ENCODE data around the gene NDUFAF2.

Gene NDUFAF2

DNA sequence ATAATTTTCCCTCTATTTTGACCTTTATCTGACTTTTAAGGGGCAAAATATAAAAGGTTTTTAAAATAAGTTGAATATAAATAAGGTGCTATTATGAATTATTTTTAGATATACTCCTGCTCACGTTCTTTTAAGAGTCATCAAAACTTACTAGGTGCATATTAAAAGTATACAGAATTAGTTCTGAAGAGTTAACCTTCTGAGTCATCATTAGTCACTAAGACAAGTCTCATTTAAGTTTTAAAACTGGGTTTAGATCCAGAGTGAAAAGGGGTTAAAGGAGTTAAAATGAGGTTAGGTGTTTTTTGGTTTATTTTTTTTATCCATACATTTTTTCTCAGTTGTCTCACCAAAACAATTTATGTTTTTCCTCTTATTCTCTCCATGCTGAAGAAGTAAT lies 175.5 kb downstream of the NDUFAF2 start:
- no peak for DNase-seq (ENCODE audit: low read depth in 3 of 3)

DNA sequence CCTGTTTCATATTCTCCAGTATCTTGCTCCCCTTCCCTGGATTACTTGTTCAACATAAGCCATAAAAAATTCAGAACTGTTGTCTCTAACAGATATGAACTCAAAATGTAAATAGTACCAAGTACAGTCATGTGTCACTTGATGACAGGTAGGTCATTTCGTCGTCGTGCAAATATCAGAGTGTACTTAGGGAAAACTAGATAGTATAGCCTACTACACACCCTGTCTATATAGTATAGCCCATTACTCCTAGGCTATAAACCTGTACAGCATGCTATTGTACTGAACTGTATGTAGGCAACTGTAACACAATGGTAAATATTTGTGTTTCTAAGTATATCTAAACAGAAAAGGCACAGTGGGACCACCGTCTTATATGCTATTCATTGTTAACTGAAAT lies 178.1 kb downstream of the NDUFAF2 start:
- DNase-seq (ENCODE audit: low read depth in 3 of 3), result no peak

DNA sequence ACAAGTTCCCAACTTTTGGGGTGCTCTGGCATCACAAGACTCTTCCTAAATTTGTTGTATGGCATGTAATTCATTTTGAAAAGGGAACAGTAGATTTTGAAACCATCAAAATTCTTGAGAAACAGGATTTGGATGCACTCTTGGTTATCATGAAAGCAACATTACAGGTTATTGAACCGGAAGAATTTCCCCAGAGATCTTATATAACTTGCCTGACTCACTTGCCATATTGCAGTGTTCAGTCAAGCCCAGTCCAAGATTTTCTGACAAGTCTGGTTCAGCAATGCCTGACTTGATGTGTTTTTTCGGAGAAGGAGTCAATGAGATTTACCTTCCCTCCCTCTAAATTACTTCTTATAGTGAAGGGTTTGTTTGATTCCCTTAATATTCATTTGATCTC lies 185.3 kb downstream of the NDUFAF2 start:
- no peak for DNase-seq (ENCODE audit: low read depth in 3 of 3)

DNA sequence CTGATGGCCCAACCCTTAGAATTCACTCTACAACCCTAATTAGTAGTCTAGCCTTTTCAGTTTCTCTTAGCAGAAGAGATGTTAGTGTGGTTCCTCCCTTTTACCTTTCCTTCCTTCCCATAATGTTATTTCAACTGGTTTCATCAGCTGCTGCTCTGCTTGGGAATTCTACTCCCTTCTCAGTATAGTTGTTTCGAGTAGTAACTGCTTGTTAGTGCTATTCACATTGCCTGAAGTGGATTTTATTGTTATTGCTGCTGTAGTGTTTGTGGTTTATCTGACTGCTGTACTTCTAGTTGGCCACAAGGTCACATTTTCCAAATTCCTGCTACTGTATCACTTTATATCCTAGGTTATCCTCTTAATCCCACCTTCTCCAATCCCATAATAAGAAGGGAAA lies 187.6 kb downstream of the NDUFAF2 start:
- no peak for DNase-seq (ENCODE audit: low read depth in 3 of 3)

DNA sequence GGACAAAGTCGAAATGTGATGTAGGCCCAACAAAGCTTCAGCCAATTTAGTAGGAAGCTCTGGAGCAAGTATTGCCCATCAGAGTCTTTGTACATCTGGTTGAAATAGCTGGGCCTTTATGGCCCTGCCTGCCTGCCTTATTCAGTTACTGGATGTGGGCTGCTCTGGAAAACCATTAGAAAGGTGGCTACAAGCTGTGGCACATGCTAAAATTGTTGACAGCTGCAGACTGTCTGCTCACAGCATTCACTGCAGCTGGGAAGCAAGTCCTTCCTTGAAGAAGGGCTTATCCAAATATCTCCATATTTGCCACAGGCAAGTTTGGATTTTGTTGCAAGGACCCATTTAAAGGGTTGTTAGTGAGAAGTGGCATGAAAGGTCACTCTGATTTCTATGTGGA lies 192.8 kb downstream of the NDUFAF2 start:
- DNase-seq (ENCODE audit: low read depth in 3 of 3), result no peak

DNA sequence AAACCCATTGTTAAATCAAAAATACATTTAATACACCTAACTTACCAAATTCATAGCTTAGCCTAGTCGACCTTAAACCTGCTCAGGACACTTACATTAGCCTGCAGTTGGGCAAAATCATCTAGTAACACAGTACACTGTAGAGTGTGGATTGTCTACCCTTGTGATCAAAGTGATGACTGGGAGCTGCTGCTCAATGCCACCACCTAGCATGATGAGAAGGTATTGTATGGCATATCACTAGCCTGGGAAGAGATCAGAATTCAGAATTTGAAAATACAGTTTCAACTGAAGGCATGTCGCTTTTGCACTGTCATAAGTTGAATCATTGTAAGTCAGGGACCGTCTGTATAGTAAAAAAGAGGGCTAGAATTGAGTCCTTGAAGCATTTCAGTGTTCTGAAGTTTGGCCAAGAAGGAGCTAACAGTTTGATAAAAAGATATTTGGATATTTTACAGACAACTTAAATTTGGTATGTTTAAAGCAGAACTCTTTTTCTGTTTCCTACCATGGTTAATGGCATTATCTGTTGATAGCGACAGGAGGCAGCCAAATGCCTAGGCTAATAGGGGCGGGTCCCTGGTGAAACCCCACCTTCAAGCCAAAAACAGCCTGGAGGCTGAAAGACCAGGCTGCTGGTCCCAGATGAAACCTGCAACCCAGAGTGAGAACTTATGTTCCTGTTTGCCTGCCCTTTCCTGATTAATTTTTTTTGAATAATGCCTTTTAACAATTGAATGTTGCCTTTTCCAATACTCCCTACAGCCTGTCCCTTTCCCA lies 194.3 kb downstream of the NDUFAF2 start:
- no peak for DNase-seq (ENCODE audit: low read depth in 3 of 3)

DNA sequence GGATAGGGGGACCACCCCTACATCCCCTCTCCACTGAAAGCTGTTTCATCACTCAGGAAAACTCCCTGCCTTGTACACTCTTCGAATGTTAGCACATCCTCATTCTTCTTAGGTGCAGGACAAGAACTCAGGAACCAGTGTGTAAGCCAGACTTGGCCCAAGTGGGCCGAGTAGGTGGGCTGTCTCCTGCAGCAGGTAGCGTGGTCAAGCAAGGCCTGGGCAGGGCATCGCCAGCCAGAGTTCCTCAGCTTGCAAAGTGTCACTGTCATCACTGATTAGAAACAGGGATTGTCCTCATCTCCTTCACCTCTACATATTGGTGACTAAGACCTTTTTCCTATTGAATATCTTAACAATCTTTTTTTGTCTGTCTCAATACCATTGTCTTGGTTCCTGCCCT lies 194.9 kb downstream of the NDUFAF2 start:
- no peak for DNase-seq (ENCODE audit: low read depth in 3 of 3)

DNA sequence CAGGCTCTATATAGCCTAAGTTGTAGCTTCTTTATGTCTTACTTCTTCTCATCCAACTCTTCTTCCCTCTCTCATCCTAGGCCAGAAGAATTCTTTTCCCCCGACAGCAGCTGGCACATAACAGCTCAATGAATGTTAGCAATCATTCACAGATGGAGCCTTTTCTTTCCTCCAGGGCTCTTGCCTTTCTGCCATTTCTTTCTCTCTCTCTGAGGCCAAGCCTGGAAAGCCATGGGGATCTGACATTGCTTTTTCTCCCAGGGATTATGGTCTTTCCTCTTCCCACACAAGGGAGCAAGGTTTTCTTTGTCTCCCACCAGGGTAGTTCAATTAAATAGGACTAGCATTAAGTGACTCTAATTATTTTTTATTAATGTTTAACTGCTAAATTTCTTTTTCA lies 196.8 kb downstream of the NDUFAF2 start:
- DNase-seq (ENCODE audit: low read depth in 3 of 3), result no peak

DNA sequence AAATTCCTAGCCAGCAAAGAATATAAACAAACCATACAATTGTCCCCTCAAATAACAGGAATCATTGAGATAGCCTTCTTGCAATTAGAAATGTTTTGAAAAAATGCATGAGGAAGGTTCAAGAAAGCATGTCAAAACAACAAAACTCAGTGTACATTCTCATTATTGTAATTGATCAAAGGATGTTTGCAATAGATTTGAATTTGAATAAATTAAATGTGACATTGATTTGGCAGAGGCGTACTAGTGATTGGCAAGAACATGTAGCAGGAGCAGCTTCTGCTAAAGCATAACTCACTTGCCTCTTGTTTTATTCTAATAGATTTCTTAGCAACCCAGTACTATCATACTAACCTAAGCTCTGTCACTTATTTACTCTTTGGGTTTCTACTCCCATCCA lies 197.4 kb downstream of the NDUFAF2 start:
- no peak for DNase-seq (ENCODE audit: low read depth in 3 of 3)

DNA sequence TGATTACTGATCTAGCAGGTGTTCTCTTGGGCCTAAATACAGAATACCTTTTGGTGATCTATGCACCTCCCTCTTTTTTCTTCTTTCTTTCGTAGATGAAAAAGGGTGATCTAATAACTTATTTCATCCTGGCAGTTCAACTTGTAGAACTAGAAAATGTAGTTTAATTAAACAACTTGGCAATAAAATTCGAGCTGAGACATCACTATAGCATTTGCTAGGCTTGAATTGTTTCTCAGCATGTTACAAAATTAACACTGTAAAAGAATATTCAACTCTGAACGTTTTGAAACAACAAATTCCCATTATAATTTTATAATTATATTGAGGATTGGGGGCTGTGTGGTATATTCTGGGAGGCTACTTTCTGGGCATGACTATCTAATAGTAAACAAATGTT lies 197.8 kb downstream of the NDUFAF2 start:
- DNase-seq (ENCODE audit: low read depth in 3 of 3), result no peak

DNA sequence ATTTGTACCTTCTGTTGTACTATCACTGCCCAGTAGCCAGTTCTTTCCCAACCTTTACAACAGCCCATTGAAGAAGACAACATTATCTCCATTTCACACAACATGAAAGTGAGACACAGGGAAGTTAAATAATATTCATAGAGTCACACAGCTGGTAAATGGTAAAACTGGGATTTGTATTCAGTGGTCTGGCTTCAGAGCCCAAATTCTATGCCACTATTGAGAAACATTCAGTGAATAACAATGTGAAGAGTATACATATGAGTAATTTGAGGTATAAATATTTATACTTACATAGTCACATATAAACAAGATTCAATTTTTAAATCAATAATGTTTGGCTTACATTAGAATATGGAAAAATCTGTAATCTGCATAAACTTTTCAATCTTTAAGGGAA lies 203.5 kb downstream of the NDUFAF2 start:
- no peak for DNase-seq (ENCODE audit: low read depth in 3 of 3)

DNA sequence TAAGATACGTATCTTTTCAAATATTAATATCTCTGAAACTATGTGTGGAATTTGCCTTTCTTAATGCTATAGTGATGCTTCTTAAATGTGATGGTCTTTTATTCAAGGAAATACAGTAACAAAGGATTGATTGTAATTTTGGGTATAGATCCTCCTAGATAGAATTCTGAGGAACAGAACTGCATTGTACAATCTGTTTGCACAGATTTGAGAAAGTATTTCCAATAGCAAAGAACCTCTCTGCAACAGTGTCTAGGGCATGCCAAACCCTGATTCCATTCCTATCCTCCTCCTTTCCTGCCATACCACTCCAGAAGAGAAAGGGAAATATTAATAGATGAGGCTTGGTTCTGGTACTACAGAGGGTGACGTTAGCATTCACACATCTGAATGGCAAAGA lies 206.9 kb downstream of the NDUFAF2 start:
- no peak for DNase-seq (ENCODE audit: low read depth in 3 of 3)

DNA sequence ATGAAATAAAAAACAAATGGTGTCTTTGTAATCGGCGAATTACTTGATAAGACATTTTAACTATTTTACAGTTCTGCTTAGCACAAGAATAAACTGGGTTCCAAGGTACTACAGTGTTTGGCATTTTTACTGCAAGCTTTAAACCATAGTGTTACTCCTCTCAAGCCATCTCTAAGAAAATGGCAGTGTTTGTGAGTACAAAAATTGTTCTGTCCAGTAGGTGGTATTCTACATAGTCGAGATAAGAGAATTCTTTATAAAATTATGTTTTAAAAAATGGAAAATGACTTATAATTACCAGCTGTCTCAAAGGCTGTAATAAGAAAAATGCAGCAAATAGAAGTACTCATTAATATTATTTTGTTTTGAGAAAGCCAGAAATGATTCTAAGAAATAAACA lies 214.1 kb downstream of the NDUFAF2 start:
- no peak for DNase-seq (ENCODE audit: low read depth in 3 of 3)

DNA sequence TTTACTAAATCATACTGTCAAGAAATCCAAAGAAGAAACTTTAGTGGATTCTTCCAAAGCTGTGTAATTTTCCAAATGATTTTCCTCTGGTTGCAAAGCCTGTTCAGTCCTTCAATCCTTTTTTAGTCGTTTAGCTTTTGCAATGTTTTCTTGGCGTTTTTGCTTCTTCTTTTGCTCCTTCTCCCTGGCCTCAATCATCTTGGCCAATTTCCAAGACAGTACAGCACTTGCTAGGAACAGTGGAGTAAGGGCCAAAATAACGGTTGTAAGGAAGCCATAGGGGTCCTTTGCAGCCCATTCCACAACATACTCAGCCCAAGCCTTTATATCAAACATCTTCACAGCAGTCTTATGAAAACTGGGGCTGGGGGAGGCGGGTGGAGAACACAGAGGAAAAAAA lies 214.8 kb downstream of the NDUFAF2 start:
- no peak for DNase-seq (ENCODE audit: low read depth in 3 of 3)

DNA sequence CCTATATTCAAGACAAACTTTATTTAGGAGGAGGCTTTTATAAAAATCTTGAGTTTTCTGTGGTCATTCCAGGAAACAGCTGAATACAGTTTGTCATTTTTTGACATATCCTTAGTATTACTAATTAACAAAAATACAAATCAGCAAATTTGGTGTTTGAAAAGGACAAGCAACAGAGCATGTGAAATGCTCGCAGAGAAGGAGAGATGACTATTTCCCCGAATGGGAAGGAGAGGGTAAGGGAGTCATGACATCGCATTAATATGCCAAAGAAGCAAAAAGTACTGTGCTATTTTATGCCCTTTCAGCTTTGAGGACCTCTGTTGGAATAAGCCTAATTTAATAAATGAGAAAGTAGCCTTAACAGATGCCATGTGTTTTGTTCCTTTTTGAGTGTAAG lies 215.5 kb downstream of the NDUFAF2 start:
- DNase-seq (ENCODE audit: low read depth in 3 of 3), result no peak

DNA sequence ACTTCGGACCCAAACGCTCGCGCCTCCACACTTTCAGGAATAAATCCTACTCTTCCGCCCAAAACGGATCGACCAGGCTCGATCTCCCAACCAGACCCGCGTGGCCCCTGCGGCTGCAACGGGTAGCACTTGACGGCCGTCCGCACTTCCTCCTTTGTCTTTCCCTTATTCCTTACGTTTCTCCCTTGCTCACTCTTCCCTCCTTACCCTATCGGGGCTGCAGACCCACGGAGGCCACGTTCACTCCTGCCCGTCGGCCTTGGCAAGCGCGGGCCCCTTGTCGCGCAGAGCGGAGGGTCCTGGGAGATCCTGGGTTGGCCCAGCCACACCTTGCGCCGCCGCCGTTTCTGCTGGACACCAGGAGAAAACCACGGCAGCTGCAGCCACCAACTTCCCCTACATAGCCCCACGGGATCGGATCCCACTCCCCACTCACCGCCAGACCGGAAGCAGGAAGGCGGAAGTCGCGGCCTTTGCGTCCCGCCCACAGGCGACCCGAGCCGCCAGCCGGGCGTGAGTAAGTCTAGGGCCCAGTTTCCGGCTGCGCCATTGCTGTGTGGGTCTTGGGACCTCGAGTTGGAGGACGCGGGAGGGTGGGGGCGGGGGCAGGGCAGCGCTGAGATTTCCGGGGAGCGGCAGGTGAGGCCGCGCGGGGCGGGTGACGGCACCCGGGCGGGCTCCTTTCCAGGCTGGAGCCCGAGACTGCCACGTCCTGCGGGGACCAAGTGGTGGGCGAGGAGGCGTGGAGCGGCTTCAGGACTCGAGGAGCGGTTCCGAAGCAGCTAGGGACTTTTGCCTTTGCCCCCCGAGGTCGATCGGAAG lies 217.2 kb downstream of the NDUFAF2 start, which contains the start of gene SMIM15:
Gene SMIM15 (minus strand): TSS at position 459 of the 822 bp plus-strand sequence. CDS start 2,297 bp downstream, outside the sequence.
- DNase-seq (ENCODE audit: low read depth in 3 of 3), result peak; percentile 60 to 82 (median 65)

DNA sequence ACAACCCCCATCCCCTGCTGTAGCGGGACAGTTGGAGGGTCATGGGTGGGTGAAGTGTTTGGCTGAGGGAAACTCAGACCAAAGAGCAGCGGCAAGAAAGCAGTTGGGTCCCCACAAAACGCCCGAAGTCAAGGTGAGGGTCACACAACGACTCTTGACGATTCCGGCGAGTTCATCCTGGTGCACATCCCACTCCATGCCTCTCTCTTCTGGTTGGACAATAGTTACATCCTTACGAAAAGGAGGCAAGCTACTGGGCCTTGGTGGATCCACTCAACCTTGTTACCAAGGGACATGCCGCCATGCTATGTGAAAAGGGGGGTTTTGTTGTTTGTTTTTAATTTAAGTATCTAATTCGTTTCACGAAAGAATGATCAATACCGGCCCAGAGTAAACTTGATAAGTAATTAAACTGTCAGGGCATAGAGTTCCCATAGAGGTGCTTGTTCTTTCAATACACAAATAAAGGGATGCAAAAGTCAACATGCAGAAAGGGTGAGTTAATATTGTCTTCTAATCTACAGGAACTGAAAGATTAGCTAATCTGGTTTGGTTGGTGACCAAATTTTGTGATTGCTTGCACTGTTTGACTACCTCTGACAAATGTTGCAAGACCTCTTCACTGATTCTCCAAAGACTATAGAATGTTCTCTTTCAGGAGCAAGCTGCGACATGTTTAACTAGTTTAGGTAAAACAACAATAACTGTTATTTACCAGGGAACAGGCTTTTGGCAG lies 218.0 kb downstream of the NDUFAF2 start:
- DNase-seq (ENCODE audit: low read depth in 3 of 3), result no peak

DNA sequence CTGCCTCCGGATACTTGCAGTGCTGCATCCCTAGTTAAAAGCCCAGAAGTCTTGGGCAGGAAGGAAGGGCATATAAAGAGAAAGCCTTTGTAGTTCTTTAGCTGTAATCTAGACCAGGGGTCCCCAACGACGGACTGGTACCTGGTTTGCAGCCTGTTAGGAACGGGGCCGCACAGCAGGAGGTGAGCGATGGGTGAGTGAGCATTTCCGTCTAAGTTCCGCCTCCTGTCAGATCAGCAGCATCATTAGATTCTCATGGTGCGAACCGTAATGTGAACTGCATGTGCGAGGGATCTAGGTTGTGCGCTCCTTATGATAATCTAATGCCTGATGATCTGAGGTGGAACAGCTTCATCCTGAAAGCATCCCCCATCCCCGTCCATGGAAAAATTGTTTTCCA lies 218.9 kb downstream of the NDUFAF2 start:
- DNase-seq (ENCODE audit: low read depth in 3 of 3), result no peak

DNA sequence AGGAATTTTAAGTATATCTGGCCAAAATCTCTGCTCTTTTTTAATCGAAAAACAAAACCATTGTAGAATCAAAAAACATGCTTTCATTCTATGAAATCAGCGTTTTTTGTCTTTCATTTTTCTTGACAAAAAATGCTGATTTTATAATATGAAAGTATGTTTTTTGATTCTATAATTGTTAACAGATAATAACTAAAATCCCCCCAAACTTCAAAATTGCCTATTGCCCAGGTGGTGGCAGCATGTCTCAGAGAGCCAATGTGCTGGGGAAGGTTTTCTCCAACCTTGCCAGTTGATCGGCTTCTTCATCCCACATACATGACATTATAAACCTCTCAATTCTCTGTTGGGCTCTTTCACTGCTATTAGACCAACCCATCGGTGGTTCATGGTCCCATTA lies 222.4 kb downstream of the NDUFAF2 start:
- no peak for DNase-seq (ENCODE audit: low read depth in 3 of 3)

DNA sequence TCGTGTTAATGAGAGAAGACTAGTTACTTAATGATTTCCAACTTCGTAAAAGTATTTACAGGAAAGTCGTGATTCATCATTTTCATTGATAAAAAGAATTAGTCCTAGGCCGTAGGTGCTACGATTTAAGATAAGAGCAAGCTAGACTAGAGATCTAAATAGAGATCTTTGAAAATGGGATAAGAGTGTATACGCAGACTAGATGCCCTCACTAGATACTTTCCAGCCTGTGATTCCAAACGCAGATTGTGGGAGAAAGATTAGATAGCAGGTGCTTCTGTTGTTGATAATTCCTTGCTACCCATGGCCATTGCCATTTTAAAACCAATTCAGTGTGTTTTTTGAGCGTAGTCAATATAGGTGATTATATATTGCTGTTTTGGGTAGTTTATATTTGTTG lies 223.9 kb downstream of the NDUFAF2 start:
- DNase-seq (ENCODE audit: low read depth in 3 of 3), result no peak

DNA sequence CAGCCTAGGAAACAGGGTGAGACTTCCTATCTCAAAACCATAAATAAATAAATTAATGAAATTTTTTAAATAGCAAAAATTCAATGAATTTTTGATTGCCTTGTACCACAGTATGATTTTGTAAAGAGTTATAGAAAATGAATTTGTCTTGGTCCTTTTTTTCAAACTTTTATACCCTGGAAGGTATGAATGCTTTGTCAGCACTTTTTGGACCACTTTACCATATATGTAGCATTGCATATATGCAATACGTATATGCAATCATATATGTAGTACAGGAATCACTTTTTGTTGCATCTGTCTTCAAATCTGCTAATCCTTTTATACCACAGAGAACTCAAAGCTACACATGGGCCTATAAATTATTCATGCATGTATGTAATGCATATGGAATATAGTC lies 226.5 kb downstream of the NDUFAF2 start:
- DNase-seq (ENCODE audit: low read depth in 3 of 3), result no peak

DNA sequence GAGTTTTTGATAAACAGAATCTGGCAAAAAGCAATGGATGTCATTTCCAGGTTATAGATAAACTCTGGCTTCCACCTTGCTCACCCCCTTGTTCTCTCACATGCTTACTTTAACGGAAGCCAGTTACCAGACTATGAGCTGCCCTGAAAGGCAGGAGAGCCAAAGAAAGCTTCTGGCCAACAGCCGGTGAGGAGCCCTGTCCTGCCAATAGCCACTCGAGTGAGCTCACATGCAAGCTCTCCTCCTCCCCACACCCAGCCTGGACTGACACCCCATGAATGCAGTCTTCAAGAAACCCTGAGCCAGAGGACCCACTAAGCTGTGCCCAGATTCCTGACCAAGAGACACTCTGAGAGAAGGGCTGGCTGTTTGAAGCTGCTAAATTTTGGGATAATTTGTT lies 231.6 kb downstream of the NDUFAF2 start:
- DNase-seq (ENCODE audit: low read depth in 3 of 3), result no peak

DNA sequence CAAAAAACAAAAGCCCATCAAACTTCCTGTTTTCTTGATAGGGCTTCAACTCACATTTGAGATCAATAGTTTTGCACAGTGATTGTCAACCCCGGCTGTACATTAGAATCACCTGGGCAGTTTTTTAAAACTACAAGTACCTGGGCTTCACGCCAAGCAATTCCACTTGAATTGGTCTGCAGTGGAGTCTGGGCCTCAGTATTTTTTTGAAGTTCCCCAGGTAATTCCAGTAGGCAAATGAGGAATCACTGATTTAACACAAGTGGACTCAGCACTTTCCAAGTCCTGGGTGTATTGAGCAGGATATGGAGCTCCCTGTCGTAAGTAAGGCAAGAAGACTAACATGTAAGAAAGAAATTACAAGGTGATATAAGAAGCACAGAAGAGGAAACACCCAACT lies 232.1 kb downstream of the NDUFAF2 start:
- no peak for DNase-seq (ENCODE audit: low read depth in 3 of 3)
